Measurements from ENCODE around the gene TIRAP.

Gene TIRAP

GRCh38 chr11:126268708-126269579, 13.9 kb upstream of the TIRAP start, which contains the start of the genes FOXRED1 and SRPRA:
FOXRED1 (plus strand) TSS chr11:126269154; CDS start chr11:126269207, 53 bp downstream.
SRPRA (minus strand) TSS chr11:126268895; CDS start chr11:126268804, 91 bp downstream.
- Mint-ChIP-seq H3K27ac (peak within 1 kb of the TSS; percentile 98), H3K9me3 (no peaks in the 10 kb centered on the region), H3K4me3 (peak within 1 kb of the TSS; percentile 98), H3K4me1 (ENCODE audit: low read depth) (peaks cover 20% of the 10 kb centered on the region), H3K27me3 (ENCODE audit: low read depth) (no peaks in the 10 kb centered on the region), H3K36me3 (ENCODE audit: low read depth) (peaks cover 51% of the 10 kb centered on the region)
- peak; percentile 100 for DNase-seq (ENCODE audit: low spot score)

- Mint-ChIP-seq H3K27me3 (ENCODE audit: low read depth) (no peaks in the 10 kb centered on the region), H3K36me3 (ENCODE audit: low read depth) (peaks cover 40% of the 10 kb centered on the region), H3K4me1 (ENCODE audit: low read depth) (peaks cover 22% of the 10 kb centered on the region), H3K9me3 (no peaks in the 10 kb centered on the region), H3K4me3 (no peak overlapping the region), H3K27ac (peak overlapping the region; percentile 41)
- no peak for DNase-seq (ENCODE audit: low spot score)
These were observed 5.6 kb upstream of the TIRAP start for GRCh38 chr11:126277322-126277721.

GRCh38 chr11:126277780-126278179, 5.1 kb upstream of the TIRAP start:
- peaks cover 40% of the 10 kb centered on the region for H3K36me3 Mint-ChIP-seq (ENCODE audit: low read depth)

GRCh38 chr11:126279191-126279590, 3.7 kb upstream of the TIRAP start:
- Mint-ChIP-seq H3K27me3 (ENCODE audit: low read depth) (no peaks in the 10 kb centered on the region), H3K4me1 (ENCODE audit: low read depth) (peaks cover 27% of the 10 kb centered on the region), H3K4me3 (no peak overlapping the region), H3K9me3 (no peaks in the 10 kb centered on the region), H3K36me3 (ENCODE audit: low read depth) (peaks cover 34% of the 10 kb centered on the region), H3K27ac (no peak overlapping the region)
- DNase-seq (ENCODE audit: low spot score): no peak

More at GRCh38 chr11:126277780-126278179, 5.1 kb upstream of the TIRAP start:
- Mint-ChIP-seq H3K27me3 (ENCODE audit: low read depth) (no peaks in the 10 kb centered on the region), H3K9me3 (no peaks in the 10 kb centered on the region), H3K27ac (peak overlapping the region; percentile 41), H3K4me3 (no peak overlapping the region), H3K4me1 (ENCODE audit: low read depth) (peaks cover 25% of the 10 kb centered on the region)
- DNase-seq (ENCODE audit: low spot score): no peak

GRCh38 chr11:126280595-126280994, 2.3 kb upstream of the TIRAP start:
- peaks cover 36% of the 10 kb centered on the region for H3K4me1 Mint-ChIP-seq (ENCODE audit: low read depth)

GRCh38 chr11:126281245-126281644, 1.6 kb upstream of the TIRAP start:
- H3K4me1 Mint-ChIP-seq (ENCODE audit: low read depth): peaks cover 36% of the 10 kb centered on the region
- no peak for DNase-seq (ENCODE audit: low spot score)
- no peaks in the 10 kb centered on the region for H3K27me3 Mint-ChIP-seq (ENCODE audit: low read depth)
- H3K9me3 Mint-ChIP-seq: no peaks in the 10 kb centered on the region
- H3K36me3 Mint-ChIP-seq (ENCODE audit: low read depth): peaks cover 18% of the 10 kb centered on the region
- peak overlapping the region; percentile 71 for H3K27ac Mint-ChIP-seq
- peak overlapping the region; percentile 93 for H3K4me3 Mint-ChIP-seq

More at GRCh38 chr11:126280595-126280994, 2.3 kb upstream of the TIRAP start:
- Mint-ChIP-seq H3K27me3 (ENCODE audit: low read depth) (no peaks in the 10 kb centered on the region), H3K27ac (peak overlapping the region; percentile 35), H3K36me3 (ENCODE audit: low read depth) (peaks cover 22% of the 10 kb centered on the region), H3K9me3 (no peaks in the 10 kb centered on the region), H3K4me3 (peak overlapping the region; percentile 8)
- no peak for DNase-seq (ENCODE audit: low spot score)

GRCh38 chr11:126281666-126282175, 1.2 kb upstream of the TIRAP start:
- H3K4me3 Mint-ChIP-seq: peak overlapping the region; percentile 93
- peak overlapping the region; percentile 82 for H3K27ac Mint-ChIP-seq
- H3K9me3 Mint-ChIP-seq: no peaks in the 10 kb centered on the region
- peaks cover 19% of the 10 kb centered on the region for H3K36me3 Mint-ChIP-seq (ENCODE audit: low read depth)
- H3K27me3 Mint-ChIP-seq (ENCODE audit: low read depth): no peaks in the 10 kb centered on the region
- no peak for DNase-seq (ENCODE audit: low spot score)
- H3K4me1 Mint-ChIP-seq (ENCODE audit: low read depth): peaks cover 36% of the 10 kb centered on the region

GRCh38 chr11:126282361-126282735, 545 bp upstream of the TIRAP start:
- H3K36me3 Mint-ChIP-seq (ENCODE audit: low read depth): peaks cover 16% of the 10 kb centered on the region
- peak overlapping the region; percentile 87 for H3K27ac Mint-ChIP-seq
- DNase-seq (ENCODE audit: low spot score): no peak
- peak overlapping the region; percentile 93 for H3K4me3 Mint-ChIP-seq
- no peaks in the 10 kb centered on the region for H3K27me3 Mint-ChIP-seq (ENCODE audit: low read depth)
- H3K9me3 Mint-ChIP-seq: no peaks in the 10 kb centered on the region
- peaks cover 36% of the 10 kb centered on the region for H3K4me1 Mint-ChIP-seq (ENCODE audit: low read depth)

- Mint-ChIP-seq H3K4me1 (ENCODE audit: low read depth) (peaks cover 30% of the 10 kb centered on the region), H3K4me3 (peak overlapping the region; percentile 50), H3K9me3 (no peaks in the 10 kb centered on the region), H3K27ac (peak overlapping the region; percentile 19), H3K36me3 (ENCODE audit: low read depth) (peaks cover 13% of the 10 kb centered on the region), H3K27me3 (ENCODE audit: low read depth) (no peaks in the 10 kb centered on the region)
- DNase-seq (ENCODE audit: low spot score): peak; percentile 69
These were observed 1.9 kb downstream of the TIRAP start for GRCh38 chr11:126284829-126285228.

GRCh38 chr11:126288237-126288636, 5.3 kb downstream of the TIRAP start:
- Mint-ChIP-seq H3K36me3 (ENCODE audit: low read depth) (peaks cover 16% of the 10 kb centered on the region), H3K4me3 (no peak overlapping the region), H3K9me3 (no peaks in the 10 kb centered on the region), H3K27ac (no peak overlapping the region), H3K4me1 (ENCODE audit: low read depth) (peaks cover 11% of the 10 kb centered on the region), H3K27me3 (ENCODE audit: low read depth) (no peaks in the 10 kb centered on the region)
- no peak for DNase-seq (ENCODE audit: low spot score)

- Mint-ChIP-seq H3K4me1 (ENCODE audit: low read depth) (no peaks in the 10 kb centered on the region), H3K27ac (no peak overlapping the region), H3K9me3 (no peaks in the 10 kb centered on the region), H3K4me3 (no peak overlapping the region), H3K27me3 (ENCODE audit: low read depth) (no peaks in the 10 kb centered on the region), H3K36me3 (ENCODE audit: low read depth) (peaks cover 24% of the 10 kb centered on the region)
- DNase-seq (ENCODE audit: low spot score): no peak
These were observed 8.0 kb downstream of the TIRAP start for GRCh38 chr11:126290887-126291286.

- no peaks in the 10 kb centered on the region for H3K27me3 Mint-ChIP-seq (ENCODE audit: low read depth)
- H3K36me3 Mint-ChIP-seq (ENCODE audit: low read depth): peaks cover 24% of the 10 kb centered on the region
- H3K4me3 Mint-ChIP-seq: no peak overlapping the region
- H3K9me3 Mint-ChIP-seq: no peaks in the 10 kb centered on the region
- H3K27ac Mint-ChIP-seq: no peak overlapping the region
- DNase-seq (ENCODE audit: low spot score): no peak
- peaks cover 2% of the 10 kb centered on the region for H3K4me1 Mint-ChIP-seq (ENCODE audit: low read depth)
These were observed 10.8 kb downstream of the TIRAP start for GRCh38 chr11:126293726-126294125.

- Mint-ChIP-seq H3K4me1 (ENCODE audit: low read depth) (peaks cover 2% of the 10 kb centered on the region), H3K4me3 (no peak overlapping the region), H3K36me3 (ENCODE audit: low read depth) (peaks cover 20% of the 10 kb centered on the region), H3K27me3 (ENCODE audit: low read depth) (no peaks in the 10 kb centered on the region), H3K9me3 (no peaks in the 10 kb centered on the region), H3K27ac (peak overlapping the region; percentile 55)
- DNase-seq (ENCODE audit: low spot score): no peak
These were observed 14.1 kb downstream of the TIRAP start for GRCh38 chr11:126297004-126297403.
